UCSD-AML1 (cell line): Measurements from ENCODE around the gene PPM1H.

Experiments used
- DNase-seq: peaks from one replicate; lab custom pipeline; 2025; ENCODE audit not compliant: unreplicated experiment; lab: John Stamatoyannopoulos, UW

PPM1H gene

GRCh38 chr12:62801796-62802195 lies 133.2 kb downstream of the PPM1H start:
- DNase-seq, result no peak

GRCh38 chr12:62800707-62801400 lies 134.1 kb downstream of the PPM1H start:
- DNase-seq, result no peak

GRCh38 chr12:62799766-62800406 lies 135.1 kb downstream of the PPM1H start:
- DNase-seq, result no peak

- no peak for DNase-seq
Measured at GRCh38 chr12:62799126-62799736, 135.7 kb downstream of the PPM1H start.

- no peak for DNase-seq
Measured at GRCh38 chr12:62794218-62794583, 140.7 kb downstream of the PPM1H start.

GRCh38 chr12:62793256-62794217 lies 141.4 kb downstream of the PPM1H start:
- peak; percentile 80 for DNase-seq

GRCh38 chr12:62792236-62792870 lies 142.6 kb downstream of the PPM1H start:
- no peak for DNase-seq

- no peak for DNase-seq
Measured at GRCh38 chr12:62789851-62790250, 145.1 kb downstream of the PPM1H start.

GRCh38 chr12:62787611-62788010 lies 147.3 kb downstream of the PPM1H start:
- DNase-seq, result no peak

- no peak for DNase-seq
Measured at GRCh38 chr12:62787023-62787422, 147.9 kb downstream of the PPM1H start.

- DNase-seq, result peak; percentile 27
Measured at GRCh38 chr12:62785941-62786559, 148.9 kb downstream of the PPM1H start.

GRCh38 chr12:62784576-62784975 lies 150.4 kb downstream of the PPM1H start:
- no peak for DNase-seq

GRCh38 chr12:62783881-62784280 lies 151.1 kb downstream of the PPM1H start:
- no peak for DNase-seq

- DNase-seq, result no peak
Measured at GRCh38 chr12:62781136-62781880, 153.6 kb downstream of the PPM1H start.

GRCh38 chr12:62779488-62779887 lies 155.5 kb downstream of the PPM1H start:
- no peak for DNase-seq

- DNase-seq, result no peak
Measured at GRCh38 chr12:62778187-62778586, 156.8 kb downstream of the PPM1H start.

- DNase-seq, result no peak
Measured at GRCh38 chr12:62776997-62777396, 158.0 kb downstream of the PPM1H start.

- DNase-seq, result no peak
Measured at GRCh38 chr12:62776575-62776974, 158.4 kb downstream of the PPM1H start.

- no peak for DNase-seq
Measured at GRCh38 chr12:62774794-62775193, 160.2 kb downstream of the PPM1H start.
